IMR-90 (cell line): ENCODE data around the gene RAI14. TPM values are rescaled to one million over a fixed set of nuclear protein-coding genes. Genes with fewer than 3 reads are reported as not detected.

Source experiments
- ATAC-seq: fragments of 200-7000 bp; cut with Tn5 transposase; 2 replicates; pipeline ENCODE4 v1.9.1; 2020; ENCODE audit warnings: low read depth, mild to moderate bottlenecking, moderate library complexity
- BruUV-seq: library from RNA; stranded (reverse); fragments of 400-500 nt; replicated peaks from 2 replicates; lab custom pipeline; 2021; lab: Mats Ljungman, UMichigan
- CTCF ChIA-PET: fragments of 300-600 bp; formaldehyde crosslinking; extraction: SDS; loops from one replicate; lab custom pipeline; 2021; ENCODE audit warnings: antibody characterized with exemption; lab: Yijun Ruan, JAX
- POLR2A ChIA-PET: fragments of 300-600 bp; sonication (Branson Sonifier 250); formaldehyde crosslinking; loops from one replicate; lab custom pipeline; 2022; ENCODE audit warnings: antibody characterized with exemption; ENCODE audit not compliant: unreplicated experiment; lab: Charles Lee
- DNase-seq: peaks from one replicate; pipeline ENCODE4 v3.0.0; 2013
- H2AFZ ChIP-seq: replicated peaks from 2 replicates; pipeline ENCODE3; 2013; ENCODE audit warnings: low read length, mild to moderate bottlenecking; ENCODE audit not compliant: poor library complexity
- H2AK5ac ChIP-seq: 2 replicates; pipeline ENCODE4 v1.6.1; 2013; ENCODE audit warnings: low read depth, low read length, inconsistent platforms
- H2AK9ac ChIP-seq: replicated peaks from 2 replicates; pipeline ENCODE3; 2013; ENCODE audit warnings: mild to moderate bottlenecking, low read depth, low read length, moderate library complexity; ENCODE audit not compliant: poor library complexity
- H2BK120ac ChIP-seq: 2 replicates; pipeline ENCODE4 v1.6.1; 2013; ENCODE audit warnings: low read depth, low read length, inconsistent platforms
- H2BK15ac ChIP-seq: 3 replicates; pipeline ENCODE4 v1.6.1; 2013; ENCODE audit warnings: low read depth, low read length, inconsistent platforms
- H2BK20ac ChIP-seq: 2 replicates; pipeline ENCODE4 v1.6.1; 2013; ENCODE audit warnings: low read depth, mild to moderate bottlenecking, inconsistent platforms, low read length, moderate library complexity
- H2BK5ac ChIP-seq: 2 replicates; pipeline ENCODE4 v1.6.1; 2013; ENCODE audit warnings: mild to moderate bottlenecking, low read depth, low read length, inconsistent platforms; ENCODE audit not compliant: poor library complexity, severe bottlenecking
- H3K14ac ChIP-seq: replicated peaks from 2 replicates; pipeline ENCODE4 v1.6.1; 2013; ENCODE audit warnings: low read depth, low read length, inconsistent platforms
- H3K18ac ChIP-seq: 2 replicates; pipeline ENCODE4 v1.6.1; 2013; ENCODE audit warnings: low read depth, low read length, control low read depth
- H3K23ac ChIP-seq: 2 replicates; pipeline ENCODE4 v1.6.1; 2013; ENCODE audit warnings: low read depth, low read length, inconsistent platforms
- H3K27ac ChIP-seq: 2 replicates; pipeline ENCODE4 v1.5.1; 2013; ENCODE audit warnings: mild to moderate bottlenecking, control low read depth, low read length; ENCODE audit not compliant: insufficient read depth
- H3K27me3 ChIP-seq: 2 replicates; pipeline ENCODE4 v1.6.1; 2013; ENCODE audit warnings: low read length; ENCODE audit not compliant: control insufficient read depth, insufficient read depth
- H3K36me3 ChIP-seq: 2 replicates; pipeline ENCODE4 v1.6.1; 2013; ENCODE audit warnings: low read length, mixed read lengths; ENCODE audit not compliant: control insufficient read depth, insufficient read depth
- H3K4ac ChIP-seq: 2 replicates; pipeline ENCODE4 v1.6.1; 2013; ENCODE audit warnings: low read depth, low read length, inconsistent platforms
- H3K4me1 ChIP-seq: 2 replicates; pipeline ENCODE4 v1.6.1; 2013; ENCODE audit warnings: low read length, mixed read lengths; ENCODE audit not compliant: control insufficient read depth, insufficient read depth
- H3K4me2 ChIP-seq: 2 replicates; pipeline ENCODE4 v1.6.1; 2013; ENCODE audit warnings: low read depth, mild to moderate bottlenecking, control low read depth, low read length, moderate library complexity
- H3K4me3 ChIP-seq: 2 replicates; pipeline ENCODE4 v1.5.1; 2013; ENCODE audit warnings: low read depth, mild to moderate bottlenecking, control low read depth, low read length, moderate library complexity; ENCODE audit not compliant: insufficient read depth
- H3K56ac ChIP-seq: 2 replicates; pipeline ENCODE4 v1.6.1; 2013; ENCODE audit warnings: low read length, inconsistent platforms; ENCODE audit not compliant: insufficient read depth; ENCODE audit errors: extremely low read depth
- H3K79me1 ChIP-seq, 2 experiments: 2 replicates each; pipeline ENCODE4 v1.6.1; 2013; ENCODE audit warnings: low read length in 2 of 2, inconsistent platforms in 1 of 2, low read depth in 1 of 2
- H3K9ac ChIP-seq: 2 replicates; pipeline ENCODE4 v1.6.1; 2013; ENCODE audit warnings: low read depth, low read length, control low read depth
- H3K9me1 ChIP-seq: 2 replicates; pipeline ENCODE4 v1.6.1; 2013; ENCODE audit warnings: low read length, inconsistent platforms; ENCODE audit not compliant: insufficient read depth
- H3K9me3 ChIP-seq: 2 replicates; pipeline ENCODE4 v1.6.1; 2013; ENCODE audit warnings: low read length; ENCODE audit not compliant: control insufficient read depth, insufficient read depth
- H4K20me1 ChIP-seq: 2 replicates; pipeline ENCODE4 v1.6.1; 2013; ENCODE audit warnings: low read length, inconsistent platforms; ENCODE audit not compliant: insufficient read depth
- H4K5ac ChIP-seq: 2 replicates; pipeline ENCODE4 v1.6.1; 2013; ENCODE audit warnings: mild to moderate bottlenecking, low read depth, low read length, control low read depth
- H4K8ac ChIP-seq, 2 experiments: 2 replicates each; pipeline ENCODE4 v1.6.1; 2013; ENCODE audit warnings: low read depth in 2 of 2, low read length in 2 of 2, control low read depth in 1 of 2, inconsistent platforms in 1 of 2
- H4K91ac ChIP-seq: 2 replicates; pipeline ENCODE4 v1.6.1; 2013; ENCODE audit warnings: low read depth, low read length, inconsistent platforms; ENCODE audit not compliant: insufficient read depth
- CEBPB ChIP-seq: IDR thresholded peaks from 2 replicates; pipeline ENCODE4 v1.6.1; 2012; ENCODE audit warnings: low read depth, low read length, improper control_type of control experiment
- MXI1 ChIP-seq: IDR thresholded peaks from 2 replicates; pipeline ENCODE4 v1.6.1; 2012; ENCODE audit warnings: low read depth, mild to moderate bottlenecking, low read length, moderate library complexity, borderline replicate concordance
- WGBS, 2 experiments: methylation state at CpG; one replicate each; pipeline versions ENCODE4 v1.1.5 to v1.1.7; 2013; ENCODE audit warnings: missing lambda C conversion rate in 2 of 2; ENCODE audit not compliant: insufficient read length in 1 of 2; ENCODE audit errors: extremely low coverage in 2 of 2; 5-methylcytosine and 5-hydroxymethylcytosine counted together
- dilution Hi-C: fragments of 300-500 bp; cut with HindIII; formaldehyde crosslinking; loops from one replicate; pipeline ENCODE4 v1.14.3; 2018; ENCODE audit warnings: low sequenced_read_pairs; ENCODE audit not compliant: unreplicated experiment
- in situ Hi-C: fragments of 300-500 bp; cut with MboI; formaldehyde crosslinking; loops from 3 replicates; pipeline ENCODE4 v1.14.3; 2019; ENCODE audit warnings: low sequenced_read_pairs, inconsistent platforms, mixed read lengths
- intact Hi-C: fragments of 100-400 bp; cut with micrococcal nuclease; formaldehyde crosslinking; loops from 2 replicates; pipeline ENCODE4 v1.10.0; 2022
- polyA plus RNA-seq, 3 experiments: library from polyadenylated mRNA; depleted of rRNA; stranded (reverse); fragments of >200 nt; gene quantifications; 2 replicates each; pipeline ENCODE4 v1.2.3, GENCODE V29; 2012; ENCODE audit warnings: low replicate concordance in 1 of 3
- total RNA-seq: library from RNA; depleted of rRNA; stranded (reverse); fragments of >200 nt; gene quantifications from 2 replicates; pipeline ENCODE4 v1.2.3, GENCODE V29; 2012

Gene RAI14
- total and polyA plus RNA-seq, 2 of the 4 experiments (the other 2 are of a cell fraction) = 221 to 267 TPM

DNA sequence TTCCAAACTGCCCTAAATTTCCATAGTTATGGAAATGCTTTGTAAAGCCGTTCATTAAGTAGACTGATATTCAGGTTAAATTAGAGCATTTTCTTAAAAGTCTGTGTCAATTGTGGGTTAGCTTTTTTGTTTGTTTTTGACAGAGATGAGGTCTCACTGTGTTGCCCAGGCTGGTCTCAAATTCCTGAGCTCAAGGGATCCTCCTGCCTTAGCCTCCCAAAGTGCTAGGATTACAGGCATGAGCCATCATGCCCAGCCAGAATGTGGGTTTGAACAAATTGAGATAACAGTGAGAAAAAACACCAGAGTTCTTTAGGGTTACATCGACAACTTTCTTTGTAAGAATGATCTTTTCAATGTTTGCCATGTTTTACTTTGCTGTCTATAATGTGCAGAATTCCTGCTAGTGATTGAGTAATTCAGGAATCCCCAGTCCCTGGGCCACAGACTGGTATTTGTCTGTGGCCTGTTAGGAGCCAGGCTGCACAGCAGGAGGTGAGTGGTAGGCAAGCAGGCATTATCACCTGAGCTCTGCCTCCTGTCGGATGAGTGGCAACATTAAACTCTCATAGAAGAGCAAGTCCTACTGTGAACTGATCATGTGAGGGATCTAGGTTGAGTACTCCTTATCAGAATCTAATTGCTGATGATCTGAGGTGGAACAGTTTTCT, 80.5 kb downstream of the RAI14 start:
- intact Hi-C loops = no loop called here
- Histone ChIP-seq H4K8ac (peak overlapping the region in 1 of 2 experiments; percentile 20; a peak in 1 of 4 replicates), H3K14ac (no peak overlapping the region), H2BK15ac (no peak overlapping the region), H2AK5ac (peak overlapping the region; percentile 7; the same call in 1 of the 2 replicates), H3K9me1 (peaks cover 34% of the 10 kb centered on the region), H3K4me3 (no peak overlapping the region), H3K56ac (no peak overlapping the region), H4K5ac (no peak overlapping the region), H4K91ac (no peak overlapping the region; the same call in 1 of the 2 replicates), H3K18ac (peak overlapping the region; percentile 61), H3K27ac (peak overlapping the region; percentile 50; the same call in 1 of the 2 replicates), H2AFZ (no peak overlapping the region), H2BK20ac (no peak overlapping the region), H3K9me3 (no peaks in the 10 kb centered on the region), H3K27me3 (no peaks in the 10 kb centered on the region), H2BK120ac (no peak overlapping the region), H4K20me1 (peaks cover 97% of the 10 kb centered on the region), H3K79me1 (peaks cover 21 to 86% of the 10 kb centered on the region in 2 experiments), H2AK9ac (no peak overlapping the region), H3K23ac (peak overlapping the region; percentile 45; the same call in 1 of the 2 replicates), H3K4me2 (no peak overlapping the region; the same call in 1 of the 2 replicates), H3K4me1 (peaks cover 36% of the 10 kb centered on the region), H3K36me3 (peaks cover 17% of the 10 kb centered on the region), H2BK5ac (peak overlapping the region; percentile 68), H3K9ac (no peak overlapping the region), H3K4ac (peak overlapping the region; percentile 23; the same call in 1 of the 2 replicates)
- TF ChIP-seq MXI1 (no peak), CEBPB (peak; percentile 59)
- ATAC-seq (peak; percentile 33), DNase-seq (peak; percentile 56)
- no TSS peak for BruUV-seq
- ChIA-PET CTCF (interaction anchor here (0.7 kb wide), 1 partner anchor 102 kb away, joined by 3 read pairs; no protein-coding TSS in a partner anchor), POLR2A (no interaction called here)
- no CpG with 5 or more reads among the region's 3 CpGs for WGBS, 2 experiments
- dilution Hi-C loops = no loop called here
- in situ Hi-C loops = no loop called here
